NOMO-1 treated with DMSO at 0.1 percent for 48 hours (cell line): ENCODE measurements around the gene FAM171A1.
"Not testable (repeated sequence)": the region's sequence is repeated elsewhere in the genome, so short reads cannot be mapped to it uniquely, and the experiment has no call there.

ENCODE experiments used
- DNase-seq: peaks from one replicate; lab custom pipeline; 2025; ENCODE audit not compliant: unreplicated experiment; lab: John Stamatoyannopoulos, UW

FAM171A1 gene

GRCh38 chr10:15293862-15294842 is 76.9 kb downstream of the FAM171A1 start:
- DNase-seq = no peak

- DNase-seq = no peak
These were observed 80.4 kb downstream of the FAM171A1 start for GRCh38 chr10:15290671-15291070.

GRCh38 chr10:15290150-15290549 is 80.9 kb downstream of the FAM171A1 start:
- no peak for DNase-seq

- no peak for DNase-seq
These were observed 90.1 kb downstream of the FAM171A1 start for GRCh38 chr10:15280974-15281373.

- DNase-seq = no peak
These were observed 90.6 kb downstream of the FAM171A1 start for GRCh38 chr10:15280462-15280861.

GRCh38 chr10:15279236-15279635 is 91.9 kb downstream of the FAM171A1 start:
- no peak for DNase-seq

GRCh38 chr10:15278786-15279185 is 92.3 kb downstream of the FAM171A1 start:
- DNase-seq = no peak

GRCh38 chr10:15276039-15276438 is 95.0 kb downstream of the FAM171A1 start:
- not testable (repeated sequence) for DNase-seq

- DNase-seq = not testable (repeated sequence)
These were observed 101.3 kb downstream of the FAM171A1 start for GRCh38 chr10:15269838-15270237.

GRCh38 chr10:15267496-15267895 is 103.6 kb downstream of the FAM171A1 start:
- no peak for DNase-seq

- no peak for DNase-seq
These were observed 105.0 kb downstream of the FAM171A1 start for GRCh38 chr10:15266117-15266516.

GRCh38 chr10:15265558-15265957 is 105.5 kb downstream of the FAM171A1 start:
- no peak for DNase-seq

- no peak for DNase-seq
These were observed 106.0 kb downstream of the FAM171A1 start for GRCh38 chr10:15265056-15265455.

GRCh38 chr10:15263657-15264323 is 107.3 kb downstream of the FAM171A1 start:
- no peak for DNase-seq

- DNase-seq = peak; percentile 1
These were observed 108.9 kb downstream of the FAM171A1 start for GRCh38 chr10:15262036-15262713.

- DNase-seq = no peak
These were observed 112.0 kb downstream of the FAM171A1 start for GRCh38 chr10:15259136-15259535.

GRCh38 chr10:15258255-15258654 is 112.8 kb downstream of the FAM171A1 start:
- no peak for DNase-seq

- DNase-seq = no peak
These were observed 115.1 kb downstream of the FAM171A1 start for GRCh38 chr10:15255961-15256360.

- DNase-seq = peak; percentile 19
These were observed 116.1 kb downstream of the FAM171A1 start for GRCh38 chr10:15254808-15255648.

GRCh38 chr10:15253951-15254807 is 116.9 kb downstream of the FAM171A1 start:
- no peak for DNase-seq
